Fibroblast of pulmonary artery (primary cell): ENCODE data around the gene ATP5PO.

Experiments used
- DNase-seq: peaks from one replicate; pipeline ENCODE4 v3.0.0-alpha.2; 2010; ENCODE audit warnings: low read depth
- H3K4me3 ChIP-seq: replicated peaks from 2 replicates; pipeline ENCODE4 v1.5.1; 2011; ENCODE audit warnings: low read depth, mild to moderate bottlenecking, control low read depth, low read length, moderate library complexity
- TF ChIP-seq, protein P1 (sequence below): IDR thresholded peaks from 2 replicates; pipeline ENCODE4 v1.5.1; 2011; ENCODE audit warnings: mild to moderate bottlenecking, control low read depth, low read length, inconsistent platforms; ENCODE audit errors: missing control alignments

ATP5PO gene, protein sequence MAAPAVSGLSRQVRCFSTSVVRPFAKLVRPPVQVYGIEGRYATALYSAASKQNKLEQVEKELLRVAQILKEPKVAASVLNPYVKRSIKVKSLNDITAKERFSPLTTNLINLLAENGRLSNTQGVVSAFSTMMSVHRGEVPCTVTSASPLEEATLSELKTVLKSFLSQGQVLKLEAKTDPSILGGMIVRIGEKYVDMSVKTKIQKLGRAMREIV

DNA sequence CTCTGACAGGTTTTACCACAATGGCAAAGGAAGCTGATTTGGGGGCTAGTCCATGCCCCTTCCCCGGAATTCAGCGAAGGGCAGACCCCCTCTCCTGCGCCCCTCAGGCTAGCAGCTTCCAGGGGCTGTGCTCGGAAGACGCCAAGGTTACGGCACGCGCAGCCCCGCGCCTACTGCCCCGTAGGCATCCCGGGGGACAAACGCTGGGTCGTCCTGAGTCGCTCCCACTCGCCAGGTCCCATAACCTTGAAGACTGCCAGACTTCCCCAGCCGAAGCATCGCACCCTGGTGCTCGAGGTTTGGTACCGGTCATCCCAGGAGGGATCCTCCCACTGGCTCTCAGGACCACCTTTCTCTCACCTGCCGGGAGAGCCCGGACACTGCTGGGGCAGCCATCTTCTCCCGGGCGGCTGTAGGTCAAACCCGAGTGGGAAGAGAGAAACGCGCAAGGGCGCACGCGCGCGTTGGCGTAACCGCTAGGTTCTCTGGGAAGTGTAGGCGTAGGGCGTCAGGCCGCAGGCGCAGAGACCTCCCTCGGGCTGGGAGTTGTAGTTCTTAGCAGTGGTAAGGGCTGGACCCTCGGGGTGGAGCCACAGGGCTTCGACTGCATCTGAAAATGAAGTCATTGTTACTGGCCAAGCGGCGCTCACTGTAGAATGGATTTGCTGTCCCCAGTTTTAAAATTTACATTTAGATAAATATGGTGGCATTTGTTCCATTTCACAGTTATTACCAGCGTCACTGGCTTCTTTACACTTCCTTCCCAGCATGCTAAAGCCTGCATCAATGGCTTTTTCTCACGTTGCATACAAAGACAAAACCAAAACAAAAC is at the start of gene ATP5PO:
TSS of gene ATP5PO (minus strand) at position 437 of the 832 bp plus-strand sequence. CDS start at position 396, 41 bp downstream.
- peak within 1 kb of the TSS; percentile 97 for H3K4me3 ChIP-seq
- peak; percentile 98 for DNase-seq
- TF ChIP-seq, protein P1, sequence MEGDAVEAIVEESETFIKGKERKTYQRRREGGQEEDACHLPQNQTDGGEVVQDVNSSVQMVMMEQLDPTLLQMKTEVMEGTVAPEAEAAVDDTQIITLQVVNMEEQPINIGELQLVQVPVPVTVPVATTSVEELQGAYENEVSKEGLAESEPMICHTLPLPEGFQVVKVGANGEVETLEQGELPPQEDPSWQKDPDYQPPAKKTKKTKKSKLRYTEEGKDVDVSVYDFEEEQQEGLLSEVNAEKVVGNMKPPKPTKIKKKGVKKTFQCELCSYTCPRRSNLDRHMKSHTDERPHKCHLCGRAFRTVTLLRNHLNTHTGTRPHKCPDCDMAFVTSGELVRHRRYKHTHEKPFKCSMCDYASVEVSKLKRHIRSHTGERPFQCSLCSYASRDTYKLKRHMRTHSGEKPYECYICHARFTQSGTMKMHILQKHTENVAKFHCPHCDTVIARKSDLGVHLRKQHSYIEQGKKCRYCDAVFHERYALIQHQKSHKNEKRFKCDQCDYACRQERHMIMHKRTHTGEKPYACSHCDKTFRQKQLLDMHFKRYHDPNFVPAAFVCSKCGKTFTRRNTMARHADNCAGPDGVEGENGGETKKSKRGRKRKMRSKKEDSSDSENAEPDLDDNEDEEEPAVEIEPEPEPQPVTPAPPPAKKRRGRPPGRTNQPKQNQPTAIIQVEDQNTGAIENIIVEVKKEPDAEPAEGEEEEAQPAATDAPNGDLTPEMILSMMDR: no peak

DNA sequence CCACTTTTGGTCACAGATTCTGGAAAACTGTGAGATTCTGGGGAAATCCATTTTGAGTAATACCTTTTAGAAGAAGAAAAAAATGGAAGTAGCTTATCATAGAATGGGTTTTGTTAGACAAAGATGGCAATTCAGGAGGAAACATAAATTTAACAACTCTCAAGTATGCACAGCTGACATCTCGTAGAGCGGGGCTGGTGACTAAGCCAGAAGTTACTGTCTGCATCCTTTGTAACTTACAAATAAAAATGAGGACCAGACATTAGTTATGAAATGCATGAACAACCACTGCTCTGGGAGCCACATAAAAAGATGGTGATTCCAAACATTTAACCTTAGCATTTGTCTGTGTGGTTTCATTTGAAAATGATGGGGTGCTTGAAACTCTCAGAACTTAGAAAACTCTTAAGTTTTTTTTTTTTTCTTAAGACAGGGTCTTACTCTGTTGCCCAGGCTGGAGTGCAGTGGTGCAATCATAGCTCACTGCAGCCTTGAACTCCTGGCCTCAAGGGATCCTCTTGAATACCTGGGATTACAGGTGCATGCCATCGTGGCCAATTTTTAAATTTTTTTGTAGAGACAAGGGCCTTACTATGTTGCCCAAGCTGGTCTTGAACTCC is 49.2 kb upstream of the ATP5PO start:
- DNase-seq: no peak
- H3K4me3 ChIP-seq: no peak overlapping the region
- TF ChIP-seq, protein P1: no peak

DNA sequence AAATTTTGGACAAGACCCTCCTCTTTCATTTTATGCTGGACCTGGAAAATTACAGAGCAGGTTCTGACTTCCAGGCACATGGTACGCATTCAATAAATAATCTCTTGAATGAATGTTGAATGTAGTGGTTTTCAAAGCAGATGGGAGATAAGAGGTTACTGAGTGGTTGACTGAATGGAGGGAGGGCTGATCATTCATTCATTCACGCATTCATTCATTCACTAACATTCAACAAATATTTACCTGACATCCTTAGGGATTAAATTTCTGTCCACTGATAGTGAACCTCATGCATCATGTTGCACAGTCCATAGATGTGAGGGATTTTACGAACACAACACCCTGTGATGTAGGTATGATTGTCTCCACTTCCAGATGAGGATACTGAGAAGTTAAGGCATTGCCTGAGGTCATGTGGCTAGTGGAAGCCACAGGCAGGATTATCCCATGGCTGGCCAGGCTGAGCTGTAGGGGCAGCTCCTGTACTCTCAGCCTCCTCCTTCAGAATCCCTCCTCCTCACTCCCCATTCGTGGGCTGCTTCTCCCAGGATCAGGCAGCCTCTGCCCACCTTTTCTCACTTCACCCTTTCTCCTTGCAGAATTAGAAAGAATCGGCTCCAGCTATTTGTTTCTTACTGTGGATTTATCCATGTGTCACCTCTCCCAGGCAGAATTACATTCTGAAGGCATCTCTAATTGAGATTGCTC is 48.4 kb upstream of the ATP5PO start:
- no peak for DNase-seq
- no peak overlapping the region for H3K4me3 ChIP-seq
- TF ChIP-seq, protein P1: no peak

DNA sequence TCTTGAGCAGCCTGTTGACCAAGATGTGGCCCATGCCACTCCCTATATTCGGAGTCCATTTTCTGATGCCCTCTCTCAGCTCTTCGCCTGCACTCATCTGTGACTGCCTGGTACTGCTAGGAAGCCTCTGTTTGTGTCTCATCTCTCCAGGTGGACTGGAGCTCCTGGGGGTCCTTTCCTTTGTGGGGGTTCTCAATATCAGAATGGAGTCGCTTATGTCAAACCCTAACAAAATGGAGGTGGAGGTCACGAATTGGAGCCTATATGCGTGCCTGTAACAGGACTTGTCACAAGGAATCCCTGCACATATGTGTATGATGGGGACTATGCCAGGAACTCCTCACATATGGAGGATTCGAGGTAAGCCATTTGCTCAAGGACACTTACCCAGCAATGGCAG is 46.7 kb upstream of the ATP5PO start:
- TF ChIP-seq, protein P1: no peak
- H3K4me3 ChIP-seq: no peak overlapping the region
- DNase-seq: no peak

DNA sequence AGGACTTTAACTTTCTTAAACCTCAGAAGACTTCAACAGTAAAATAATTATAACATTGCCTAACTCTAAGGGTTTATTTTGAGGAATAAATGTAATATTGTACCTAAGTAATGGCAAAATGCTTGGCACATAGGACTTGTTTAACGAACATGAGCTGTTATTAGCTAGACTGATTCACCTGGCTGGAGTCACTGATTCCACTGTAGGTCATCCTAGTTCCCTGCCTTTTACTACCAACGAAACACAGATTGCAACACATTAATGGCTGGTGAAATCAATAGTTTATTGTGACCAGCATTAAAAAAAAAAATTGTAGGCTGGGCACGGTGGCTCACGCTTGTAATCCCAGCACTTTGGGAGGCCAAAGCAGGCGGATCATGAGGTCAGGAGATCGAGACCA is 45.5 kb upstream of the ATP5PO start:
- TF ChIP-seq, protein P1: no peak
- H3K4me3 ChIP-seq: no peak overlapping the region
- no peak for DNase-seq

DNA sequence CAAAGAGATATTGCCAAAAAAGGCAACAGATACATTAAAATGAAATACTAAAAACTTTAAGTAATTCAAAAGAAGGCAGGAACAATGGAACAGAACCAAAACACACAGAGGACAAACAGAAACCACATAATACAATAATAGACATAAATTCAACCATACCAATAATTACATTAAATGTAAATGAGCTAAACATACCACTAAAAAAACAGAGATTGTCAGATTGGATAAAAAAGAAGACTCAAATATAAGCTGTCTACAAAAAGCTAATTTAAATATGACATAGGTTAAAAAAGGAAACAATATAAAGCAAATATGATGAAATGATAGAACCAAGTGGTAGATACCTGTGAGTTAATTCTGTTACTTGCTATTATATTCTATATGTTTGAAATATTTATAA is 44.1 kb upstream of the ATP5PO start:
- H3K4me3 ChIP-seq: no peak overlapping the region
- DNase-seq: no peak
- TF ChIP-seq, protein P1: no peak
